Measurements from ENCODE around the gene ANAPC4. TPM values are rescaled to one million over a fixed set of nuclear protein-coding genes. Genes with fewer than 3 reads are reported as not detected.

The ANAPC4 gene
- polyA plus RNA-seq, 1 donor (not counting 4 experiments of a cell fraction or from before 2014, with no cell fraction given): 26.9 TPM

DNA sequence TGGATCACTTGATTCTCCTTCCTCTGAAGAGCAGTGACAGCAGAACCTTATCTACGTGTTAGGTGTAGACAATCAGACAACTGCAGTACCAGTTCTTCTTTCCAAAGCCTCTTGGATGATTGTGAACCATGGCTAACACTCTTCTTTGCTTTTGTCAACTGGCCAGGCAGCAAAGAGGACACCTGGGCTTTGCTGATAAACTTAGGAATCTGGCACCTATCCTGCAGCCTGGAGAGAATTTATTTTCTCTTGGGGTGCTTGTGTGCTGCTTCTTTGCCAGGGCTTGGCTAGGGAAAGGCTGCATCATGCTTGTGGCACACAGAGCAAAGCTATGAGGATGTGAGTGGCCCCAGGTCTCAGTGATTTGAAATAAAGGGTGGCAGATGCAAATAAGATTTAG is 77.4 kb downstream of the ANAPC4 start:
- H3K9me3 ChIP-seq (ENCODE audit: control insufficient read depth, low read depth, low read length): no peaks in the 10 kb centered on the region
- H3K27ac ChIP-seq (ENCODE audit: control insufficient read depth, insufficient read depth, low read length): no peak overlapping the region
- no peaks in the 10 kb centered on the region for H3K9me1 ChIP-seq (ENCODE audit: control insufficient read depth, extremely low read depth, insufficient read depth, low read length)
- H3K4me2 ChIP-seq (ENCODE audit: control insufficient read depth, extremely low read depth, insufficient read depth, low read depth, low read length): no peak overlapping the region
- H3K4me1 ChIP-seq (ENCODE audit: control insufficient read depth, extremely low read depth, insufficient read depth, low read length): peaks cover 16% of the 10 kb centered on the region
- dilution Hi-C loops (cut with MboI; ENCODE audit: extremely low pct_ligation_motif_present, low sequenced_read_pairs): no loop called here
- TF ChIP-seq, protein P1, sequence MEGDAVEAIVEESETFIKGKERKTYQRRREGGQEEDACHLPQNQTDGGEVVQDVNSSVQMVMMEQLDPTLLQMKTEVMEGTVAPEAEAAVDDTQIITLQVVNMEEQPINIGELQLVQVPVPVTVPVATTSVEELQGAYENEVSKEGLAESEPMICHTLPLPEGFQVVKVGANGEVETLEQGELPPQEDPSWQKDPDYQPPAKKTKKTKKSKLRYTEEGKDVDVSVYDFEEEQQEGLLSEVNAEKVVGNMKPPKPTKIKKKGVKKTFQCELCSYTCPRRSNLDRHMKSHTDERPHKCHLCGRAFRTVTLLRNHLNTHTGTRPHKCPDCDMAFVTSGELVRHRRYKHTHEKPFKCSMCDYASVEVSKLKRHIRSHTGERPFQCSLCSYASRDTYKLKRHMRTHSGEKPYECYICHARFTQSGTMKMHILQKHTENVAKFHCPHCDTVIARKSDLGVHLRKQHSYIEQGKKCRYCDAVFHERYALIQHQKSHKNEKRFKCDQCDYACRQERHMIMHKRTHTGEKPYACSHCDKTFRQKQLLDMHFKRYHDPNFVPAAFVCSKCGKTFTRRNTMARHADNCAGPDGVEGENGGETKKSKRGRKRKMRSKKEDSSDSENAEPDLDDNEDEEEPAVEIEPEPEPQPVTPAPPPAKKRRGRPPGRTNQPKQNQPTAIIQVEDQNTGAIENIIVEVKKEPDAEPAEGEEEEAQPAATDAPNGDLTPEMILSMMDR (optimal IDR thresholded peaks at IDR 0.05 in 1 of 3, IDR thresholded peaks at IDR 0.05 in 1 of 3, conservative IDR thresholded peaks at IDR 0.05 in 1 of 3; ENCODE audit: extremely low read depth in 1 of 3, insufficient read depth in 2 of 3, low read length in 3 of 3): no peak
- no peak for TF ChIP-seq EZH2 (IDR thresholded peaks at IDR 0.05; ENCODE audit: low read length)
- FAIRE-seq (no peak), DNase-seq (ENCODE audit: low read depth, low spot score) (no peak)
- no peak overlapping the region for H3K4me3 ChIP-seq (ENCODE audit: control insufficient read depth in 2 of 3, extremely low read depth in 1 of 3, insufficient read depth in 2 of 3, low read depth in 1 of 3, low read length in 3 of 3)
- H3K79me2 ChIP-seq (ENCODE audit: control insufficient read depth, insufficient read depth, low read length): no peaks in the 10 kb centered on the region
- no peaks in the 10 kb centered on the region for H3K27me3 ChIP-seq (ENCODE audit: control insufficient read depth, extremely low read depth, insufficient read depth, low read length)
- H3K36me3 ChIP-seq (ENCODE audit: control insufficient read depth in 2 of 2, extremely low read depth in 1 of 2, insufficient read depth in 2 of 2, low read length in 2 of 2): no peaks in the 10 kb centered on the region
- no peak overlapping the region for H3K9ac ChIP-seq (ENCODE audit: control insufficient read depth, extremely low read depth, insufficient read depth, low read length)
- H4K20me1 ChIP-seq (ENCODE audit: control insufficient read depth, extremely low read depth, insufficient read depth, low read length): no peaks in the 10 kb centered on the region
- H2AFZ ChIP-seq (ENCODE audit: control insufficient read depth, low read length): no peak overlapping the region

DNA sequence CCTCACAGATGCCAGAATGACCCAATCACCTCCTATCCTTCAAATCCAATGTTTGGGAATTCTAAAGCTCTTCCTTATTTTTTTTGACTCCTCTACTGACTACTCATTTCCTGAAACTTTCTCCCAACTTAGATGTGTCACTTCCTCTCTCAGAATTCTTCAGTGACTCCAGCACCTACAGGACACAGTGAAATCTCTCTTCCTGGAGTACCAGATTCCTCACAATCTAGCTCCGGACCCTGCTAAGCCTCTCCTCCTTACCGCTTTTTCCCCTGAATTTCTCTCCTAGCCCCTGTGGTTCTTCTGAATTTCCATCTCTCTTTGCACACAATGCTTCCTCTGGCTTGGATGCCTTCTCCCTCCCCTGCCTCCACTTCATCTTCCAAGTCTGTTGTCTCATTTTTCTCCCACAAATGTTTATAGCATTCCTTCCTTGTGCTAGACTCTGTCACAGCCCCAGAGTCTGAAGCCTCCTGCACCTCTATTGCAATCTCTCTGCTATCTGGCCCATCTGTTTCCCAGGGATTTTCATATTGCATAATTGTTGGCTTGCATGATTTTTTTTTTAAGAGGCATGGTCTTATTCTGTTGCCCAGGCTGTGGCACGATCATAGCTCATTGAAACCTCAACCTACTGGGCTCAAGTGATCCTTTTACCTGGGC is 80.1 kb downstream of the ANAPC4 start:
- H3K9ac ChIP-seq (ENCODE audit: control insufficient read depth, extremely low read depth, insufficient read depth, low read length): no peak overlapping the region
- dilution Hi-C loops (cut with MboI; ENCODE audit: extremely low pct_ligation_motif_present, low sequenced_read_pairs): no loop called here
- TF ChIP-seq, protein P1 (optimal IDR thresholded peaks at IDR 0.05 in 1 of 3, IDR thresholded peaks at IDR 0.05 in 1 of 3, conservative IDR thresholded peaks at IDR 0.05 in 1 of 3; ENCODE audit: extremely low read depth in 1 of 3, insufficient read depth in 2 of 3, low read length in 3 of 3): no peak
- no peaks in the 10 kb centered on the region for H4K20me1 ChIP-seq (ENCODE audit: control insufficient read depth, extremely low read depth, insufficient read depth, low read length)
- no peaks in the 10 kb centered on the region for H3K36me3 ChIP-seq (ENCODE audit: control insufficient read depth in 2 of 2, extremely low read depth in 1 of 2, insufficient read depth in 2 of 2, low read length in 2 of 2)
- no peak for DNase-seq (ENCODE audit: low read depth, low spot score)
- H2AFZ ChIP-seq (ENCODE audit: control insufficient read depth, low read length): peak overlapping the region; percentile 80
- H3K27ac ChIP-seq (ENCODE audit: control insufficient read depth, insufficient read depth, low read length): peak overlapping the region; percentile 29
- no peaks in the 10 kb centered on the region for H3K79me2 ChIP-seq (ENCODE audit: control insufficient read depth, insufficient read depth, low read length)
- H3K9me1 ChIP-seq (ENCODE audit: control insufficient read depth, extremely low read depth, insufficient read depth, low read length): no peaks in the 10 kb centered on the region
- FAIRE-seq: peak; percentile 90
- no peaks in the 10 kb centered on the region for H3K9me3 ChIP-seq (ENCODE audit: control insufficient read depth, low read depth, low read length)
- no peaks in the 10 kb centered on the region for H3K27me3 ChIP-seq (ENCODE audit: control insufficient read depth, extremely low read depth, insufficient read depth, low read length)
- peaks cover 10% of the 10 kb centered on the region for H3K4me1 ChIP-seq (ENCODE audit: control insufficient read depth, extremely low read depth, insufficient read depth, low read length)
- H3K4me3 ChIP-seq (ENCODE audit: control insufficient read depth in 2 of 3, extremely low read depth in 1 of 3, insufficient read depth in 2 of 3, low read depth in 1 of 3, low read length in 3 of 3): no peak overlapping the region
- H3K4me2 ChIP-seq (ENCODE audit: control insufficient read depth, extremely low read depth, insufficient read depth, low read depth, low read length): peak overlapping the region; percentile 48

Data from keratinocyte (primary cell).